ENCODE data around the gene NPHP4. TPM values are rescaled to one million over a fixed set of nuclear protein-coding genes. Genes with fewer than 3 reads are reported as not detected.

The NPHP4 gene
- total RNA-seq, 1 experiment from 2014 or later: 16.8 TPM

DNA sequence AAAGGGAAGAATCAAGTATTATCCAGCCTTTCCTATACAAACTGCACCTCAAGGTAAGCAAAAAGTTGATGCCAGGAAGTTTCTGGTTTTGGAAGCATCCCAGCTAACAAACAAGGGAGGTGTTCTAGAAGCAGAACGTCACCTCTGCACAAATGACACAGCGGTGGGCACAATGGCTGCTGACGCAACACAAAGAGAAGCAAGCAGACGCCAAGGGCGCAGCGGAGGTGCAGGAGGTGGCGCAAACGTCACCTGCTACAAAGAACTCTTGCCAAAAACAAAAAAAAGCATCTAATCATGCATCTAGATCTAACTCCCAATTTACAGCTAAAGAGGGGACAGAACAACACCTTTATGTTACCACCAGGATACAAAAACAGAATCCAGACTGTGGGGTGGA is 88.5 kb downstream of the NPHP4 start:
- ATAC-seq (no peak), DNase-seq (ENCODE audit: low spot score) (no peak)
- Mint-ChIP-seq H3K4me3 (no peak overlapping the region), H3K27ac (0 out of 2 replicates have a peak overlapping the region, but pooled peaks have one; percentile 5), H3K9me3 (no peaks in the 10 kb centered on the region), H3K27me3 (ENCODE audit: low read depth) (no peaks in the 10 kb centered on the region), H3K4me1 (peaks cover 16% of the 10 kb centered on the region), H3K36me3 (peaks cover 7% of the 10 kb centered on the region; the same call in 1 of the 2 replicates)
- POLR2A ChIA-PET: no interaction called here
- TF ChIP-seq FOXJ3 (CRISPR knock-in tag; IDR thresholded peaks at IDR 0.05; ENCODE audit: borderline replicate concordance) (no peak), FOXP1 (CRISPR knock-in tag; IDR thresholded peaks at IDR 0.05; ENCODE audit: borderline replicate concordance) (no peak), ZNF263 (CRISPR knock-in tag; IDR thresholded peaks at IDR 0.05; ENCODE audit: low read depth) (no peak), ELF4 (CRISPR knock-in tag; IDR thresholded peaks at IDR 0.05; ENCODE audit: low read depth) (no peak), NFYB (CRISPR knock-in tag; conservative IDR thresholded peaks at IDR 0.05; ENCODE audit: low read depth) (no peak), JUN (CRISPR knock-in tag; IDR thresholded peaks at IDR 0.05) (no peak), SP1 (CRISPR knock-in tag; conservative IDR thresholded peaks at IDR 0.05) (no peak)
- TF ChIP-seq, protein P1, sequence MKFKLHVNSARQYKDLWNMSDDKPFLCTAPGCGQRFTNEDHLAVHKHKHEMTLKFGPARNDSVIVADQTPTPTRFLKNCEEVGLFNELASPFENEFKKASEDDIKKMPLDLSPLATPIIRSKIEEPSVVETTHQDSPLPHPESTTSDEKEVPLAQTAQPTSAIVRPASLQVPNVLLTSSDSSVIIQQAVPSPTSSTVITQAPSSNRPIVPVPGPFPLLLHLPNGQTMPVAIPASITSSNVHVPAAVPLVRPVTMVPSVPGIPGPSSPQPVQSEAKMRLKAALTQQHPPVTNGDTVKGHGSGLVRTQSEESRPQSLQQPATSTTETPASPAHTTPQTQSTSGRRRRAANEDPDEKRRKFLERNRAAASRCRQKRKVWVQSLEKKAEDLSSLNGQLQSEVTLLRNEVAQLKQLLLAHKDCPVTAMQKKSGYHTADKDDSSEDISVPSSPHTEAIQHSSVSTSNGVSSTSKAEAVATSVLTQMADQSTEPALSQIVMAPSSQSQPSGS (CRISPR knock-in tag; IDR thresholded peaks at IDR 0.05; ENCODE audit: borderline replicate concordance, low read depth): no peak
- CTCF ChIA-PET: interaction anchor here (2.0 kb wide), 1 partner anchor 12 kb away, joined by 7 read pairs; no protein-coding TSS in a partner anchor

DNA sequence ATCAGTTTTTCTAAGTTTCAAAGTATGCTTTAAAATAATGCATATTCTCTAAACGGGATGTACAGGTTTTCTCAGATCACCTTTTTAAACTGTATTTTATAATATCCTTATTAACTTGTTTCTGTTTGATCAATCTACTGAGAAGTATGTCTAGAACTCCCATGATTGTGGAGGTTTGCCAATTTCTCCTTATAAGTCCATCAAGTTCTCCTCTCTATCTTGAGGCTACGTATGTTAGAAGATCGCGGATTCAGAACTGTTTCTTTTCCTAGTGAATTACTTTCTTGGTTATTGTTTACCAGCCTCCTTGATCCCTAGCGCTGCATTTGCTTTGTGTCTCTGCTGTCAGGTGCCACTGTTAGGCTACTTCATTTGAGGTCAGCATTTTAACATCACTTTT is 89.2 kb downstream of the NPHP4 start:
- TF ChIP-seq ESRRA (CRISPR knock-in tag; IDR thresholded peaks at IDR 0.05; ENCODE audit: borderline replicate concordance): no peak
- TF ChIP-seq EMX1 (CRISPR knock-in tag; IDR thresholded peaks at IDR 0.05): no peak
- TF ChIP-seq, protein P1 (CRISPR knock-in tag; IDR thresholded peaks at IDR 0.05; ENCODE audit: borderline replicate concordance, low read depth): no peak
- no peak for TF ChIP-seq TEAD4 (CRISPR knock-in tag; IDR thresholded peaks at IDR 0.05)
- TF ChIP-seq ZBTB21 (CRISPR knock-in tag; IDR thresholded peaks at IDR 0.05; ENCODE audit: borderline replicate concordance): no peak
- TF ChIP-seq ZNF138 (CRISPR knock-in tag; conservative IDR thresholded peaks at IDR 0.05): no peak
- no peak for TF ChIP-seq ZNF219 (CRISPR knock-in tag; IDR thresholded peaks at IDR 0.05; ENCODE audit: borderline replicate concordance)
- TF ChIP-seq CREB1 (CRISPR knock-in tag; IDR thresholded peaks at IDR 0.05): no peak
- DNase-seq (ENCODE audit: low spot score) (no peak), ATAC-seq (no peak)
- ChIA-PET POLR2A (no interaction called here), CTCF (no interaction called here)
- H3K27ac Mint-ChIP-seq: no peak overlapping the region
- H3K27me3 Mint-ChIP-seq (ENCODE audit: low read depth): no peaks in the 10 kb centered on the region
- peaks cover 7% of the 10 kb centered on the region; the same call in 1 of the 2 replicates for H3K36me3 Mint-ChIP-seq
- H3K4me3 Mint-ChIP-seq: no peak overlapping the region
- no peaks in the 10 kb centered on the region for H3K9me3 Mint-ChIP-seq
- H3K4me1 Mint-ChIP-seq: peaks cover 19% of the 10 kb centered on the region

DNA sequence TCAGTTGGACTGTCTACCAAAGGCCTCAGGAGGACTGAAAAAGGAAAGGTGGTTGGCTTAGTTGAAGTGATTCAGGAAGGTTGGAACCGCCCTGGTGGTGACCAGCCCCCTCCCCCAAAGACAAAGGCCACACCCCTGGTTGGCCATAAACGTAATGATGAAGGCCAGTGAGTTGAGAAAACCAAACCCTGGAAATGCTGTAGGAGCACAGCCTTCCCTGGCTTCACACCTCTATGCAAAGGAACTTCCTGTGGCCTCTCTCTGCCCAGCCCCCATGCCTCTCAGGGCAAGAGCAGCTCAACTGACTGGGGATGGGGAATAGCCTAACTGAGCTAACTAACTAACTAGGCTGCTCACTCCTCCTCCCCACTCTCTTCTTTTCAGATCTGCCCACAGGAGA is 90.4 kb downstream of the NPHP4 start:
- no peaks in the 10 kb centered on the region for H3K27me3 Mint-ChIP-seq (ENCODE audit: low read depth)
- POLR2A ChIA-PET: no interaction called here
- no peaks in the 10 kb centered on the region for H3K9me3 Mint-ChIP-seq
- CTCF ChIA-PET: interaction anchor here (0.7 to 1.0 kb wide), 5 partner anchors 8 to 17 kb away, joined by 3 to 5 read pairs (median 3); no protein-coding TSS in a partner anchor
- peaks cover 31% of the 10 kb centered on the region for H3K4me1 Mint-ChIP-seq
- H3K36me3 Mint-ChIP-seq: peaks cover 7% of the 10 kb centered on the region; the same call in 1 of the 2 replicates
- TF ChIP-seq SMAD3 (CRISPR knock-in tag; IDR thresholded peaks at IDR 0.05; ENCODE audit: borderline replicate concordance) (no peak), ZNF121 (CRISPR knock-in tag; IDR thresholded peaks at IDR 0.05) (no peak), FOXP1 (CRISPR knock-in tag; IDR thresholded peaks at IDR 0.05; ENCODE audit: borderline replicate concordance) (0 out of 2 replicates have a peak, but pooled peaks have one; percentile 45)
- TF ChIP-seq, protein P2, sequence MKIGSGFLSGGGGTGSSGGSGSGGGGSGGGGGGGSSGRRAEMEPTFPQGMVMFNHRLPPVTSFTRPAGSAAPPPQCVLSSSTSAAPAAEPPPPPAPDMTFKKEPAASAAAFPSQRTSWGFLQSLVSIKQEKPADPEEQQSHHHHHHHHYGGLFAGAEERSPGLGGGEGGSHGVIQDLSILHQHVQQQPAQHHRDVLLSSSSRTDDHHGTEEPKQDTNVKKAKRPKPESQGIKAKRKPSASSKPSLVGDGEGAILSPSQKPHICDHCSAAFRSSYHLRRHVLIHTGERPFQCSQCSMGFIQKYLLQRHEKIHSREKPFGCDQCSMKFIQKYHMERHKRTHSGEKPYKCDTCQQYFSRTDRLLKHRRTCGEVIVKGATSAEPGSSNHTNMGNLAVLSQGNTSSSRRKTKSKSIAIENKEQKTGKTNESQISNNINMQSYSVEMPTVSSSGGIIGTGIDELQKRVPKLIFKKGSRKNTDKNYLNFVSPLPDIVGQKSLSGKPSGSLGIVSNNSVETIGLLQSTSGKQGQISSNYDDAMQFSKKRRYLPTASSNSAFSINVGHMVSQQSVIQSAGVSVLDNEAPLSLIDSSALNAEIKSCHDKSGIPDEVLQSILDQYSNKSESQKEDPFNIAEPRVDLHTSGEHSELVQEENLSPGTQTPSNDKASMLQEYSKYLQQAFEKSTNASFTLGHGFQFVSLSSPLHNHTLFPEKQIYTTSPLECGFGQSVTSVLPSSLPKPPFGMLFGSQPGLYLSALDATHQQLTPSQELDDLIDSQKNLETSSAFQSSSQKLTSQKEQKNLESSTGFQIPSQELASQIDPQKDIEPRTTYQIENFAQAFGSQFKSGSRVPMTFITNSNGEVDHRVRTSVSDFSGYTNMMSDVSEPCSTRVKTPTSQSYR (CRISPR knock-in tag; IDR thresholded peaks at IDR 0.05): peak; percentile 75; the same call in 1 of the 2 replicates
- TF ChIP-seq, protein P3, sequence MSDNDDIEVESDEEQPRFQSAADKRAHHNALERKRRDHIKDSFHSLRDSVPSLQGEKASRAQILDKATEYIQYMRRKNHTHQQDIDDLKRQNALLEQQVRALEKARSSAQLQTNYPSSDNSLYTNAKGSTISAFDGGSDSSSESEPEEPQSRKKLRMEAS (CRISPR knock-in tag; IDR thresholded peaks at IDR 0.05): peak; percentile 77; the same call in 1 of the 2 replicates
- TF ChIP-seq, protein P4, sequence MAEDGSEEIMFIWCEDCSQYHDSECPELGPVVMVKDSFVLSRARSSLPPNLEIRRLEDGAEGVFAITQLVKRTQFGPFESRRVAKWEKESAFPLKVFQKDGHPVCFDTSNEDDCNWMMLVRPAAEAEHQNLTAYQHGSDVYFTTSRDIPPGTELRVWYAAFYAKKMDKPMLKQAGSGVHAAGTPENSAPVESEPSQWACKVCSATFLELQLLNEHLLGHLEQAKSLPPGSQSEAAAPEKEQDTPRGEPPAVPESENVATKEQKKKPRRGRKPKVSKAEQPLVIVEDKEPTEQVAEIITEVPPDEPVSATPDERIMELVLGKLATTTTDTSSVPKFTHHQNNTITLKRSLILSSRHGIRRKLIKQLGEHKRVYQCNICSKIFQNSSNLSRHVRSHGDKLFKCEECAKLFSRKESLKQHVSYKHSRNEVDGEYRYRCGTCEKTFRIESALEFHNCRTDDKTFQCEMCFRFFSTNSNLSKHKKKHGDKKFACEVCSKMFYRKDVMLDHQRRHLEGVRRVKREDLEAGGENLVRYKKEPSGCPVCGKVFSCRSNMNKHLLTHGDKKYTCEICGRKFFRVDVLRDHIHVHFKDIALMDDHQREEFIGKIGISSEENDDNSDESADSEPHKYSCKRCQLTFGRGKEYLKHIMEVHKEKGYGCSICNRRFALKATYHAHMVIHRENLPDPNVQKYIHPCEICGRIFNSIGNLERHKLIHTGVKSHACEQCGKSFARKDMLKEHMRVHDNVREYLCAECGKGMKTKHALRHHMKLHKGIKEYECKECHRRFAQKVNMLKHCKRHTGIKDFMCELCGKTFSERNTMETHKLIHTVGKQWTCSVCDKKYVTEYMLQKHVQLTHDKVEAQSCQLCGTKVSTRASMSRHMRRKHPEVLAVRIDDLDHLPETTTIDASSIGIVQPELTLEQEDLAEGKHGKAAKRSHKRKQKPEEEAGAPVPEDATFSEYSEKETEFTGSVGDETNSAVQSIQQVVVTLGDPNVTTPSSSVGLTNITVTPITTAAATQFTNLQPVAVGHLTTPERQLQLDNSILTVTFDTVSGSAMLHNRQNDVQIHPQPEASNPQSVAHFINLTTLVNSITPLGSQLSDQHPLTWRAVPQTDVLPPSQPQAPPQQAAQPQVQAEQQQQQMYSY (CRISPR knock-in tag; IDR thresholded peaks at IDR 0.05): peak; percentile 75
- no peak overlapping the region for H3K27ac Mint-ChIP-seq
- peak; percentile 28 for DNase-seq (ENCODE audit: low spot score)
- peak; percentile 67 for ATAC-seq
- no peak overlapping the region for H3K4me3 Mint-ChIP-seq
